K562 (cell line): ENCODE measurements around the gene AASS. TPM values are rescaled to one million over a fixed set of nuclear protein-coding genes. Genes with fewer than 3 reads are reported as not detected.

Experiments
- ATAC-seq: fragments of 200-7000 bp; cut with Tn5 transposase; 3 replicates; pipeline ENCODE4 v1.9.1; 2020; ENCODE audit warnings: moderate library complexity
- BruUV-seq: library from RNA; stranded (reverse); fragments of 400-500 nt; replicated peaks from 2 replicates; lab custom pipeline; 2021; lab: Mats Ljungman, UMichigan
- CTCF ChIA-PET: fragments of 300-600 bp; formaldehyde crosslinking; extraction: SDS; loops from one replicate; lab custom pipeline; 2021; ENCODE audit warnings: low intra/inter-chr PET ratio; lab: Yijun Ruan, JAX
- POLR2A ChIA-PET: fragments of 300-600, 350-650 bp; sonication (Branson Sonifier 250); formaldehyde crosslinking; extraction: SDS; loops from one replicate; lab custom pipeline; 2021; ENCODE audit warnings: antibody characterized with exemption, inconsistent platforms; lab: Yijun Ruan, JAX
- DNase-seq, 4 experiments: peaks; one replicate each; pipeline versions ENCODE4 v3.0.0 to v3.0.0-alpha.2; 2011 to 2018; ENCODE audit warnings: low spot score in 3 of 4, mixed read lengths in 3 of 4; ENCODE audit errors: extremely low read depth in 1 of 4
- FAIRE-seq: peaks from 2 replicates; lab custom pipeline; 2011; peaks lifted over from hg19 to GRCh38; lab: Jason Lieb, UNC
- H2AFZ ChIP-seq: 2 replicates; pipeline ENCODE4 v1.6.0; 2011; ENCODE audit warnings: low read depth, low read length, control low read depth, inconsistent platforms
- H3K27ac ChIP-seq: fragments of 200-600 bp; 3 replicates; pipeline ENCODE4 v1.8.0; 2011; ENCODE audit warnings: low read depth, mild to moderate bottlenecking, control low read depth, inconsistent platforms, low read length, moderate library complexity, mixed read lengths; ENCODE audit errors: extremely low read depth
- H3K27me3 ChIP-seq, 2 experiments: fragments of 300-600 bp in 1 of 2; 2 replicates in 1 of 2; 3 replicates in 1 of 2; pipeline versions ENCODE4 v1.6.0 to v1.8.0; 2011; ENCODE audit warnings: inconsistent platforms in 2 of 2, low read length in 2 of 2, mild to moderate bottlenecking in 1 of 2, mixed read lengths in 1 of 2, moderate library complexity in 1 of 2; ENCODE audit not compliant: control insufficient read depth in 2 of 2, insufficient read depth in 2 of 2
- H3K36me3 ChIP-seq: fragments of 300-600 bp; 3 replicates; pipeline ENCODE4 v1.8.0; 2011; ENCODE audit warnings: mild to moderate bottlenecking, low read length, inconsistent platforms; ENCODE audit not compliant: control insufficient read depth, insufficient read depth
- H3K4me1 ChIP-seq, 2 experiments: fragments of 200-600 bp in 1 of 2; replicated peaks in 1 of 2; 2 replicates in 1 of 2; 3 replicates in 1 of 2; pipeline versions ENCODE4 v1.5.1 to v1.8.0; 2011; ENCODE audit warnings: inconsistent platforms in 2 of 2, low read length in 2 of 2, mild to moderate bottlenecking in 1 of 2, mixed read lengths in 1 of 2, moderate library complexity in 1 of 2; ENCODE audit not compliant: control insufficient read depth in 2 of 2, insufficient read depth in 2 of 2
- H3K4me2 ChIP-seq: 2 replicates; pipeline ENCODE4 v1.6.1; 2011; ENCODE audit warnings: low read length, control low read depth, inconsistent platforms, mixed read lengths; ENCODE audit not compliant: insufficient read depth
- H3K4me3 ChIP-seq: fragments of 200-600 bp; sonication (generic), shearing (Covaris generic); 2 replicates; pipeline ENCODE4 v1.5.1; 2016; ENCODE audit warnings: control low read depth, inconsistent platforms
- H3K79me2 ChIP-seq: fragments of 200-600 bp; 3 replicates; pipeline ENCODE4 v1.8.0; 2011; ENCODE audit warnings: low read length, inconsistent platforms; ENCODE audit not compliant: control insufficient read depth, insufficient read depth
- H3K9ac ChIP-seq, 2 experiments: 2 replicates each; pipeline versions ENCODE4 v1.6.0 to v1.6.1; 2011; ENCODE audit warnings: low read depth in 2 of 2, low read length in 2 of 2, control low read depth in 1 of 2, inconsistent platforms in 1 of 2, mild to moderate bottlenecking in 1 of 2, mixed read lengths in 1 of 2; ENCODE audit not compliant: insufficient read depth in 1 of 2
- H3K9me1 ChIP-seq: one replicate; pipeline ENCODE4 v1.6.0; 2011; ENCODE audit warnings: inconsistent platforms, mild to moderate bottlenecking, low read length, moderate library complexity; ENCODE audit not compliant: control insufficient read depth, insufficient read depth
- H3K9me3 ChIP-seq: replicated peaks from 2 replicates; pipeline ENCODE4 v1.5.1; 2011; ENCODE audit warnings: low read depth, low read length, inconsistent platforms; ENCODE audit not compliant: control insufficient read depth, insufficient read depth
- H4K20me1 ChIP-seq: replicated peaks from 2 replicates; pipeline ENCODE4 v1.6.1; 2011; ENCODE audit warnings: low read length, inconsistent platforms, mixed read lengths; ENCODE audit not compliant: control insufficient read depth, insufficient read depth
- BRD9 ChIP-seq: fragments of 450-650 bp; IDR thresholded peaks from 2 replicates; pipeline ENCODE4 v1.6.1; 2018; ENCODE audit warnings: low read depth; ENCODE audit not compliant: partially characterized antibody
- NELFE ChIP-seq: IDR thresholded peaks from 2 replicates; pipeline ENCODE4 v1.6.1; 2011; ENCODE audit warnings: mild to moderate bottlenecking; ENCODE audit not compliant: insufficient read depth, insufficient read length
- SMARCC2 ChIP-seq: fragments of 450-650 bp; IDR thresholded peaks from 2 replicates; pipeline ENCODE4 v1.6.1; 2017; ENCODE audit warnings: antibody characterized with exemption, moderate library complexity, mild to moderate bottlenecking, low read depth
- TEAD1 ChIP-seq, 2 experiments: fragments of 450-650 bp in 1 of 2; sonication (generic) in 1 of 2; formaldehyde crosslinking; IDR thresholded peaks; 2 replicates each; pipeline versions ENCODE4 v1.4.0 to v1.8.0; 2020 to 2022; ENCODE audit warnings: mild to moderate bottlenecking in 2 of 2, missing genetic modification reagents in 1 of 2
- ZNF175 ChIP-seq: fragments of 200-800 bp; sonication (Bioruptor generic); IDR thresholded peaks from 2 replicates; pipeline ENCODE4 v1.6.1; 2016; ENCODE audit warnings: low read depth, mild to moderate bottlenecking, missing genetic modification characterization, missing compliant biosample characterization
- ZNF695 ChIP-seq: fragments of 450-650 bp; formaldehyde crosslinking; IDR thresholded peaks from 2 replicates; pipeline ENCODE4 v1.4.0; 2020; ENCODE audit warnings: mild to moderate bottlenecking, moderate library complexity
- ZNF778 ChIP-seq: fragments of 450-650 bp; formaldehyde crosslinking; IDR thresholded peaks from 2 replicates; pipeline ENCODE4 v1.4.0; 2020; ENCODE audit warnings: mild to moderate bottlenecking, moderate library complexity
- WGBS: fragments of 100-300 bp; shearing (Covaris generic); methylation state at CpG from one replicate; pipeline ENCODE4 v1.1.6; 2016; ENCODE audit warnings: low coverage, mixed read lengths; ENCODE audit not compliant: insufficient coverage; ENCODE audit errors: missing lambda C conversion rate; 5-methylcytosine and 5-hydroxymethylcytosine counted together
- in situ Hi-C: fragments of 300-500 bp; cut with MboI; formaldehyde crosslinking; loops from 4 replicates; pipeline ENCODE4 v1.15.0; 2018; ENCODE audit warnings: inconsistent platforms, mixed read lengths
- intact Hi-C: fragments of 100-400 bp; cut with micrococcal nuclease; formaldehyde crosslinking; loops from 2 replicates; pipeline ENCODE4 v1.14.2; 2022
- polyA plus RNA-seq, 8 experiments: library from polyadenylated mRNA; depleted of rRNA in 4 of 8; stranded (reverse) in 5 of 8; unstranded in 3 of 8; fragments of >200 nt; fragmentation: Nextera tagmentation in 2 of 8; fragmentation: Illumina TruSeq in 1 of 8; extraction: Ambion mirVana in 2 of 8; extraction: Trizol in 1 of 8; gene quantifications; 2 replicates each; pipeline versions ENCODE4 v1.2.1 to v1.2.3, GENCODE V29; 2011 to 2014; ENCODE audit warnings: inconsistent platforms in 1 of 8, missing spikeins in 1 of 8
- total RNA-seq, 7 experiments: library from RNA; depleted of rRNA in 6 of 7; stranded (reverse); fragments of >200 nt in 6 of 7; fragmentation: Illumina TruSeq in 2 of 7; extraction: Trizol in 2 of 7; gene quantifications; 2 replicates each; pipeline versions ENCODE4 v1.2.1 to v1.2.3, GENCODE V29; 2011 to 2021; ENCODE audit warnings: low replicate concordance in 1 of 7
- TF ChIP-seq, protein P1 (sequence below): fragments of 250-450 bp; sonication (Bioruptor Pico); IDR thresholded peaks from 2 replicates; pipeline ENCODE4 v1.4.0; 2020; ENCODE audit warnings: borderline replicate concordance

AASS gene
- total and polyA plus RNA-seq, 9 of the 15 experiments (the other 6 are each of a cell fraction or from before 2014, with no cell fraction given) = 0.04 to 0.38 (median 0.07) TPM; not detected in 6

DNA sequence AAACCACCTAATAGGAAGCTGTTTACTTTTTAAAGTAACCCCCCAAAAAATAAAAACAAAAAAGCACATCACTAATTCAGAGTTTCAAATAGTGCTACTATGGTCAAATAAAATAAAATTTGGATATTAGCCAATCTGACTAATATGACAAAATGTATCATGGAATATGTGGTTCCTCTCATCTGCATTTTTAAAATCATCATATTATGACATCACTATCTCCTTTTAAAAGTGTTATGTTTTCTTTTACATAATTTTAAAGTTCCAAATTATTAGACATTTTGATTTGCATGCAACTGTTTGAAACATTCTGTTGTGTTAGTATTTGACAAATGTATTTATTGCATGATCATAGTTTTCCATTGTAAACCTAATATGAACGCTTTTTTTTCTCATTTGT, 110.4 kb downstream of the AASS start:
- Histone ChIP-seq H3K9me3 (no peaks in the 10 kb centered on the region), H3K9ac (no peak overlapping the region), H3K9me1 (no peaks in the 10 kb centered on the region), H3K4me1 (no peaks in the 10 kb centered on the region), H3K27me3 (no peaks in the 10 kb centered on the region), H4K20me1 (no peaks in the 10 kb centered on the region), H3K27ac (no peak overlapping the region), H3K4me3 (no peak overlapping the region), H3K4me2 (no peak overlapping the region), H2AFZ (no peak overlapping the region), H3K36me3 (no peaks in the 10 kb centered on the region), H3K79me2 (no peaks in the 10 kb centered on the region)
- BruUV-seq = no TSS peak
- WGBS = 0% methylated on average over 1 of the region's 1 CpG
- in situ Hi-C loops (no loop called here), intact Hi-C loops (no loop called here)
- CTCF ChIA-PET = no interaction called here
- ATAC-seq (no peak), DNase-seq (no peak), FAIRE-seq (no peak)
- POLR2A ChIA-PET = no interaction called here
- TF ChIP-seq ZNF695 (CRISPR knock-in tag) = no peak
- TF ChIP-seq, protein P1, sequence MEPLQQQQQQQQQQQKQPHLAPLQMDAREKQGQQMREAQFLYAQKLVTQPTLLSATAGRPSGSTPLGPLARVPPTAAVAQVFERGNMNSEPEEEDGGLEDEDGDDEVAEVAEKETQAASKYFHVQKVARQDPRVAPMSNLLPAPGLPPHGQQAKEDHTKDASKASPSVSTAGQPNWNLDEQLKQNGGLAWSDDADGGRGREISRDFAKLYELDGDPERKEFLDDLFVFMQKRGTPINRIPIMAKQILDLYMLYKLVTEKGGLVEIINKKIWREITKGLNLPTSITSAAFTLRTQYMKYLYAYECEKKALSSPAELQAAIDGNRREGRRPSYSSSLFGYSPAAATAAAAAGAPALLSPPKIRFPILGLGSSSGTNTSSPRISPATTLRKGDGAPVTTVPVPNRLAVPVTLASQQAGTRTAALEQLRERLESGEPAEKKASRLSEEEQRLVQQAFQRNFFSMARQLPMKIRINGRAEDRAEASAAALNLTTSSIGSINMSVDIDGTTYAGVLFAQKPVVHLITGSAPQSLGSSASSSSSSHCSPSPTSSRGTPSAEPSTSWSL (CRISPR knock-in tag) = no peak

DNA sequence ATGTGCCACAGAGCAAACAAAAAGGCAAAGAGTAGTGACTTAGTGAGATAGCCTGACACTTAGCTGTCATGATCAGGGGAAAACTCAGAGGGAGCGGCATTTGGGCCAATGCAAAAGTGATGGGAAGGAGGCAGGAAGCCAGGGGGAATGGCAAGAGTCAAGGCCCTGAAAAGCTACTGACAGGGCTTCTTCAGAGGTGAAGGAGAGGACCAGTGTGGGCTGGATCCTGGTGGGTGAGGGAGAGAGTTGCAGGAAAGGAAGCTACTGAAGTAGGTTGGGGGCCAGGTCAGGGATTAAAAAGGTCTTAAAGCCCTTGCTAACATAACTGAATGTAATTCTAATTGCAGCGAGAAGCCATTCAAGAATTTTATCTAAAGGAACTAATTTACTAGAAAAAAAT, 117.0 kb downstream of the AASS start:
- Histone ChIP-seq H3K27me3 (no peaks in the 10 kb centered on the region), H3K79me2 (no peaks in the 10 kb centered on the region), H3K4me1 (no peaks in the 10 kb centered on the region), H3K9me3 (no peaks in the 10 kb centered on the region), H3K27ac (no peak overlapping the region), H3K4me2 (no peak overlapping the region), H2AFZ (no peak overlapping the region), H3K9me1 (no peaks in the 10 kb centered on the region), H3K4me3 (no peak overlapping the region), H3K9ac (no peak overlapping the region), H3K36me3 (no peaks in the 10 kb centered on the region), H4K20me1 (no peaks in the 10 kb centered on the region)
- no TSS peak for BruUV-seq
- intact Hi-C loops (no loop called here), in situ Hi-C loops (no loop called here)
- ATAC-seq (no peak), DNase-seq (no peak), FAIRE-seq (no peak)
- CTCF ChIA-PET = no interaction called here
- WGBS = 0% methylated on average over 2 of the region's 2 CpGs
- POLR2A ChIA-PET = no interaction called here
- TF ChIP-seq BRD9 (no peak), TEAD1 (CRISPR knock-in tag; IDR thresholded peaks at IDR 0.05) (no peak), NELFE (no peak), SMARCC2 (no peak), ZNF175 (CRISPR knock-in tag) (no peak), ZNF778 (CRISPR knock-in tag) (no peak)
